Type B pancreatic cell (in vitro differentiated cells): ENCODE results near the gene ADD3. TPM values are rescaled to one million over a fixed set of nuclear protein-coding genes. Genes with fewer than 3 reads are reported as not detected.

Source experiments
- DNase-seq: peaks from one replicate; pipeline ENCODE4 v3.0.0; 2021; ENCODE audit warnings: mixed read lengths; ENCODE audit not compliant: unreplicated experiment; ENCODE audit errors: extremely low spot score
- H3K27ac Mint-ChIP-seq: 2 replicates; pipeline ENCODE4 v1.8.0; 2021; ENCODE audit warnings: mild to moderate bottlenecking, mixed read lengths
- H3K27me3 Mint-ChIP-seq: 2 replicates; pipeline ENCODE4 v1.8.0; 2021; ENCODE audit warnings: mixed read lengths
- H3K36me3 Mint-ChIP-seq: 2 replicates; pipeline ENCODE4 v1.8.0; 2021; ENCODE audit warnings: mixed read lengths
- H3K4me1 Mint-ChIP-seq: one replicate; pipeline ENCODE4 v1.8.0; 2021; ENCODE audit warnings: mixed read lengths; ENCODE audit not compliant: unreplicated experiment
- H3K4me3 Mint-ChIP-seq: 2 replicates; pipeline ENCODE4 v1.8.0; 2021; ENCODE audit warnings: mild to moderate bottlenecking, mixed read lengths
- H3K9me3 Mint-ChIP-seq: 2 replicates; pipeline ENCODE4 v1.8.0; 2021; ENCODE audit warnings: mixed read lengths
- CTCF ChIP-seq: fragments of 200-600 bp; sonication (generic); conservative IDR thresholded peaks from 2 replicates; pipeline ENCODE4 v1.5.0; 2021; ENCODE audit warnings: antibody characterized with exemption, mild to moderate bottlenecking
- total RNA-seq: library from RNA; stranded (reverse); gene quantifications from 2 replicates; pipeline ENCODE4 v1.2.1, GENCODE V29; 2021; ENCODE audit warnings: low replicate concordance

ADD3 gene
- total RNA-seq, 1 donor from 2014 or later, result 183 TPM

GRCh38 chr10:110153396-110153795, 145.6 kb downstream of the ADD3 start:
- H3K27ac Mint-ChIP-seq, result no peak overlapping the region
- H3K9me3 Mint-ChIP-seq, result no peaks in the 10 kb centered on the region
- H3K4me1 Mint-ChIP-seq, result peaks cover 18% of the 10 kb centered on the region
- H3K4me3 Mint-ChIP-seq, result no peak overlapping the region
- no peaks in the 10 kb centered on the region for H3K36me3 Mint-ChIP-seq
- H3K27me3 Mint-ChIP-seq, result peaks cover 9% of the 10 kb centered on the region
- no peak for DNase-seq
- TF ChIP-seq CTCF, result no peak

- peaks cover 6% of the 10 kb centered on the region for H3K27me3 Mint-ChIP-seq
- no peak overlapping the region for H3K27ac Mint-ChIP-seq
- no peak overlapping the region for H3K4me3 Mint-ChIP-seq
- H3K4me1 Mint-ChIP-seq, result peaks cover 13% of the 10 kb centered on the region
- no peaks in the 10 kb centered on the region for H3K36me3 Mint-ChIP-seq
- TF ChIP-seq CTCF, result no peak
- DNase-seq, result no peak
- H3K9me3 Mint-ChIP-seq, result no peaks in the 10 kb centered on the region
Observed at GRCh38 chr10:110156046-110156445, 148.3 kb downstream of the ADD3 start.

- Mint-ChIP-seq H3K36me3 (no peaks in the 10 kb centered on the region), H3K4me3 (no peak overlapping the region), H3K27ac (no peak overlapping the region), H3K4me1 (peaks cover 4% of the 10 kb centered on the region), H3K9me3 (no peaks in the 10 kb centered on the region), H3K27me3 (peaks cover 2% of the 10 kb centered on the region)
- TF ChIP-seq CTCF, result no peak
- DNase-seq, result no peak
Observed at GRCh38 chr10:110158051-110159005, 150.5 kb downstream of the ADD3 start.

- H3K27ac Mint-ChIP-seq, result no peak overlapping the region
- peaks cover 11% of the 10 kb centered on the region for H3K4me1 Mint-ChIP-seq
- peaks cover 2% of the 10 kb centered on the region for H3K27me3 Mint-ChIP-seq
- DNase-seq, result no peak
- TF ChIP-seq CTCF, result no peak
- H3K36me3 Mint-ChIP-seq, result no peaks in the 10 kb centered on the region
- H3K4me3 Mint-ChIP-seq, result no peak overlapping the region
- no peaks in the 10 kb centered on the region for H3K9me3 Mint-ChIP-seq
Observed at GRCh38 chr10:110160081-110160480, 152.3 kb downstream of the ADD3 start.

- TF ChIP-seq CTCF, result no peak
- DNase-seq, result no peak
- H3K27me3 Mint-ChIP-seq, result peaks cover 2% of the 10 kb centered on the region
- H3K9me3 Mint-ChIP-seq, result no peaks in the 10 kb centered on the region
- no peaks in the 10 kb centered on the region for H3K36me3 Mint-ChIP-seq
- H3K4me1 Mint-ChIP-seq, result peaks cover 11% of the 10 kb centered on the region
- no peak overlapping the region for H3K4me3 Mint-ChIP-seq
- H3K27ac Mint-ChIP-seq, result no peak overlapping the region
Observed at GRCh38 chr10:110160522-110160921, 152.7 kb downstream of the ADD3 start.
